ENCODE measurements around the gene MSRB3. TPM values are rescaled to one million over a fixed set of nuclear protein-coding genes. Genes with fewer than 3 reads are reported as not detected.
"Not testable (repeated sequence)": the region's sequence is repeated elsewhere in the genome, so short reads cannot be mapped to it uniquely, and the experiment has no call there.

MSRB3 gene
- total RNA-seq, 1 donor from 2014 or later, result 18.3 TPM

GRCh38 chr12:65470256-65470655, 191.8 kb downstream of the MSRB3 start:
- DNase-seq (ENCODE audit: low read depth), result no peak
- H3K4me3 ChIP-seq (ENCODE audit: low read depth, low read length), result no peak overlapping the region
- no peaks in the 10 kb centered on the region for H3K27me3 ChIP-seq (ENCODE audit: control insufficient read depth, insufficient read depth, low read length)
- TF ChIP-seq, protein P1, sequence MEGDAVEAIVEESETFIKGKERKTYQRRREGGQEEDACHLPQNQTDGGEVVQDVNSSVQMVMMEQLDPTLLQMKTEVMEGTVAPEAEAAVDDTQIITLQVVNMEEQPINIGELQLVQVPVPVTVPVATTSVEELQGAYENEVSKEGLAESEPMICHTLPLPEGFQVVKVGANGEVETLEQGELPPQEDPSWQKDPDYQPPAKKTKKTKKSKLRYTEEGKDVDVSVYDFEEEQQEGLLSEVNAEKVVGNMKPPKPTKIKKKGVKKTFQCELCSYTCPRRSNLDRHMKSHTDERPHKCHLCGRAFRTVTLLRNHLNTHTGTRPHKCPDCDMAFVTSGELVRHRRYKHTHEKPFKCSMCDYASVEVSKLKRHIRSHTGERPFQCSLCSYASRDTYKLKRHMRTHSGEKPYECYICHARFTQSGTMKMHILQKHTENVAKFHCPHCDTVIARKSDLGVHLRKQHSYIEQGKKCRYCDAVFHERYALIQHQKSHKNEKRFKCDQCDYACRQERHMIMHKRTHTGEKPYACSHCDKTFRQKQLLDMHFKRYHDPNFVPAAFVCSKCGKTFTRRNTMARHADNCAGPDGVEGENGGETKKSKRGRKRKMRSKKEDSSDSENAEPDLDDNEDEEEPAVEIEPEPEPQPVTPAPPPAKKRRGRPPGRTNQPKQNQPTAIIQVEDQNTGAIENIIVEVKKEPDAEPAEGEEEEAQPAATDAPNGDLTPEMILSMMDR (IDR thresholded peaks at IDR 0.05; ENCODE audit: insufficient read depth, low read length, poor library complexity, severe bottlenecking), result no peak
- no peaks in the 10 kb centered on the region for H3K36me3 ChIP-seq (ENCODE audit: control insufficient read depth, insufficient read depth, low read length)

GRCh38 chr12:65472079-65472478, 193.6 kb downstream of the MSRB3 start:
- Histone ChIP-seq H3K36me3 (ENCODE audit: control insufficient read depth, insufficient read depth, low read length) (no peaks in the 10 kb centered on the region), H3K27me3 (ENCODE audit: control insufficient read depth, insufficient read depth, low read length) (no peaks in the 10 kb centered on the region), H3K4me3 (ENCODE audit: low read depth, low read length) (no peak overlapping the region)
- TF ChIP-seq, protein P1 (IDR thresholded peaks at IDR 0.05; ENCODE audit: insufficient read depth, low read length, poor library complexity, severe bottlenecking), result no peak
- DNase-seq (ENCODE audit: low read depth), result no peak

GRCh38 chr12:65474831-65475230, 196.3 kb downstream of the MSRB3 start:
- DNase-seq (ENCODE audit: low read depth), result no peak
- TF ChIP-seq, protein P1 (IDR thresholded peaks at IDR 0.05; ENCODE audit: insufficient read depth, low read length, poor library complexity, severe bottlenecking), result no peak

GRCh38 chr12:65477721-65478120, 199.2 kb downstream of the MSRB3 start:
- no peaks in the 10 kb centered on the region for H3K36me3 ChIP-seq (ENCODE audit: control insufficient read depth, insufficient read depth, low read length)
- H3K4me3 ChIP-seq (ENCODE audit: low read depth, low read length), result no peak overlapping the region
- H3K27me3 ChIP-seq (ENCODE audit: control insufficient read depth, insufficient read depth, low read length), result no peaks in the 10 kb centered on the region
- no peak for DNase-seq (ENCODE audit: low read depth)
- TF ChIP-seq, protein P1 (IDR thresholded peaks at IDR 0.05; ENCODE audit: insufficient read depth, low read length, poor library complexity, severe bottlenecking), result no peak

More at GRCh38 chr12:65474831-65475230, 196.3 kb downstream of the MSRB3 start:
- Histone ChIP-seq H3K27me3 (ENCODE audit: control insufficient read depth, insufficient read depth, low read length) (no peaks in the 10 kb centered on the region), H3K4me3 (ENCODE audit: low read depth, low read length) (no peak overlapping the region), H3K36me3 (ENCODE audit: control insufficient read depth, insufficient read depth, low read length) (no peaks in the 10 kb centered on the region)

- not testable (repeated sequence) for H3K4me3 ChIP-seq (ENCODE audit: low read depth, low read length); H3K27me3 ChIP-seq (ENCODE audit: control insufficient read depth, insufficient read depth, low read length); H3K36me3 ChIP-seq (ENCODE audit: control insufficient read depth, insufficient read depth, low read length); DNase-seq (ENCODE audit: low read depth)
Observed at GRCh38 chr12:65483891-65484516, 205.5 kb downstream of the MSRB3 start.

DNA sequence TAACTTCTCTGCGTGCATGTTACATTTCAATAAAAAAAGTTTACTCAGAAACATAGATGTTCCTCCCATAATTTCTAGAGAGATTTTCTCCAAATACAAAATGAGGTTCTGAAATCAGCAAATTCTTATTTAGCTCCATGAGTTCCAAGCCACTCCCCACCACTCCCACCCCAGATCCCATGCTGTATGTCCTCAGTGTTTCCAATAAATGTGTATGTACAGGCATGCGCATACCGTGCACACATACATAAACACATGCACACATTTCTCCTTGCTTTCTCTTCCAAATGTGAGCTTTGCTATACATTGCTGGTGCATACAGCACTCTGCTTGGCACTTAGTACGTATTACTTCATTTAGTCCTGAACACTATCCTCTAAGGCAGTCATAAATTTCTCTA, 209.7 kb downstream of the MSRB3 start:
- Histone ChIP-seq H3K4me3 (ENCODE audit: low read depth, low read length) (no peak overlapping the region), H3K27me3 (ENCODE audit: control insufficient read depth, insufficient read depth, low read length) (no peaks in the 10 kb centered on the region), H3K36me3 (ENCODE audit: control insufficient read depth, insufficient read depth, low read length) (no peaks in the 10 kb centered on the region)
- TF ChIP-seq, protein P1 (IDR thresholded peaks at IDR 0.05; ENCODE audit: insufficient read depth, low read length, poor library complexity, severe bottlenecking), result no peak
- no peak for DNase-seq (ENCODE audit: low read depth)

Measured in kidney epithelial cell (primary cell).